Measurements from ENCODE around the gene ARMC9.

Gene ARMC9

DNA sequence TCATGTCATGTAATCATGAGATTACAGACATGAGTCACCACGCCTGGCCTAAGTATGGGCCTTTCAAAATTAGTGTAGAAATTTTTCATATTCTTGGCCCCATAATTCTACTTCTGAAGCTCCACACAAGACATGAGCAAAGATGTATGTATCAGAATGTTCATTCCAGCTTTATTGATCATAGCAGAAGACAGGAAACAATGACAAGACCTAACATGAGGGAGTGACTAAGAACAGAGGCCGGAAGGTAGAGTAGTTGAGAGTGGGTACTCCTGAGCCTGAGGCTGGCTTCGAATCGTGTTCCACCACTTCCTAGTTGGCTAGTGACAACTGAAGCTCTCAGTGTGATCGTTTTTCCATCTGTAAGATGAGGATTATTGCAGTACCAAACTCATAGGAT, 89.3 kb downstream of the ARMC9 start:
- DNase-seq (ENCODE audit: low spot score), result no peak

DNA sequence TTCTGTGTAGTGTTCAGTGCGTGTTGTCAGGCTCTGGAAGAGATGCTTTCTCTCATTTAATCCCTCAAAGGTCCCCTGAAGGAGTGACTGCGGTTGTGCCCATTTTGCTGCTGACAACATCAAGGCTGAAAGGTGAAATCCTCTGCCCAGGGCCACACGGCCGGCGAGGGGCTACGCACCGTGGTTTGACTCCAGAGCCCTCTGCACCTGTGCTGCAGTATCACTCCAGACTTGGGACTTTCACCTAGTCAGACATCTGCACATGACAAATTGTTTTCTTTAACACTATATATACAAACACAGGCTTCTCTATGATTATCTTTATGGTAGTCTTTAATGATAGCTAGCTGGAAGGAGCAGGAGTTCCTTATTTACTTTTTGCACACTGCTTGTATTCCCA, 90.2 kb downstream of the ARMC9 start:
- DNase-seq (ENCODE audit: low spot score), result no peak

DNA sequence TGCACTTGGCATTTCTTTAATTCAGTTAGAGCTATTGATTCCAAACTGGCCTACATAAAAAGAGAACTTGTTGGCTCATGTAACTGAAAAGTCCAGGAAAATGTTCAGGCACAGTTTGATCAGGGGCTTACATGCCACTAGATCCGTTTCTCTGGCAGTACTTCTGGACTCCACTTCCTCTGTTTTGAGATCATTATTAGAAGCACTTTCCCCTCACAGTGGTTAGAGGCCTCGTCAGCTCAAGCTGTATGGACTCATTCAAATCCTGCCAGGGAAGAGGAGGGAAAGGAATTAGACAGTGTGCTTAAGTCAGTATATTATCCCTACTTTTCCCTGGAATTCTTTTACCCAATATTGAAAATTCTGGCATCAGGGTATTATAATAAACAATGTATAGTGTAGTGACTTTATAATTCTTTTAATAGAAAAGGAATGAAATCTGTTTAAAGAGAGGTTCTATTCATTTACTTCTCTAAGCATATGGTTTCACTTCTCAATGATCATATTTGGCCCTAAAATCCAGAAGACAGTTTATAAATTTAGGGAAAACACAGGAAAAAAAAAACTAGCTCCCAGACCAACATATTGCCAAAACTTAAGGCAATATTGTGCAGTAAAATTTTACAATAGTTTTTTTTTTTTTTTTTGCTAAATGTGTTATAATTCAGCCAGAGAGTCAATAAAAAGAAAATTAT, 92.0 kb downstream of the ARMC9 start:
- DNase-seq (ENCODE audit: low spot score), result no peak

DNA sequence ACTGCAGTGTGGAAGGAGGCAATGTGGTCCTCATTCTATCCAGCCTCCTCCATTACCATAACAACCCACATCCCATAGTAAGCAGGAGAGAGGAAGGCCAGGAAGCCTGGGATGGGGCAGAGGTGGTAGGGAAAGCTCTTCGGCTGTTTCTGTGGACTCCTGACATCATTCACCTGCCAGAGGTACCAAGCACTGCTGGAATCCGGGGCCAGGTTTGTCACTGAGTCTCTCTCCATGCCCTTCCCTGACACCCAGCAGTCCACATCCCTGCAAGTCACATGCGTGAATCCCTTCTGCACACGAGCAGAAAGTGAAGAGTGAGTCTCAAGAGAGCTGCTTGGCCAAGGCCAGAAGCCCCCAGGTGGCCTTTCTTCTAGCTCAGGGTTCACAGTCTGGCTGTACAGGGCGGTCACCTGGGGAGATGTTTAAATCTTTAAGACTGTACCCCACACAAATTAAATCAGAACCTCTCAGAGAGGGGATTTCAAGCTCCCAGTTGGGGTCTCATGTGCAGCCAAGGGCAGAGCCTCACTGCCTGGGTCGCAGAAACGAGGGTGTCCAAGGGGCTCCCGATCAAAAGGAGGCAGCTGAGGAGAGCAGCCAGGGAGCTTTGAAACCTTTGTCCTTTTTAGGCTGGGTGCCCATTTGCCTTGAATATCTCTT, 94.2 kb downstream of the ARMC9 start:
- no peak for DNase-seq (ENCODE audit: low spot score)

DNA sequence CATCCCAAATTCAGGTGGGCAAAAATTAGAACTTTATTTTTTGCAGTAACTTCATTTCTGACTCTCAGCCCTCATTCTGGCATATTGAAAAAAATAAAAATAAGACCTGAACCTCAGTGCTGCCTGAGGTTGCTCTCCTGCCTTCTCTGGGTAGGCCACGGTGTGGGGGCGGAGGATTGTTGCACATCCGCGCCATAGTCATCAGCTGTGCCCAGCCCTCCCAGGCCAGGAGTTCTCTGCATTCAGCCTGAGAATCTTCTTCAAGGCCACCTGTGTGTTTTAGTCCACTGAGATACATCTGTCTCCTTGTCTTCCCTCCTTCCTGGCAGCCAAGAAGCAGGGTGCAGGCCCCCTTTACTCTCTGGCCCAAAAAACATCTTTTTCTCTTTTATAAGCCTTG, 94.7 kb downstream of the ARMC9 start:
- no peak for DNase-seq (ENCODE audit: low spot score)

DNA sequence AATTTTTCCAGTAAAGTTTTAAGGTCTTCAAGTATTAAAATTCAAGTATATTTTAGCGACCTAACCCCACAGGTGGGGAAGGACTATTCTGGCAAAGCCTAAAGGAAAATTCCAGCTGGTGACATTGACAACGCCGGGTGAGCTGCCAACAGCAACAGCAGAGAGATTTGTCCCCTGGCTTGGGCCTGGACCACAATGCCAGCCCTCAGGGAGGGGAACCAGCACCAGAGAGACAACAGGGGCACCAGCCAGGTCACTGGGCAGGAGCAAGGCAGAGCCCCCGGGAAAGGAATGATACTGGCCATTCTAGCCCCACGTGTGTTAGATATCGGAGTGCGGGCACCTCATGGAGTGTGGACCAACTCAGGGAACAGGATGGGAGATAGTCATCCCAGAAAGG, 95.7 kb downstream of the ARMC9 start:
- no peak for DNase-seq (ENCODE audit: low spot score)

DNA sequence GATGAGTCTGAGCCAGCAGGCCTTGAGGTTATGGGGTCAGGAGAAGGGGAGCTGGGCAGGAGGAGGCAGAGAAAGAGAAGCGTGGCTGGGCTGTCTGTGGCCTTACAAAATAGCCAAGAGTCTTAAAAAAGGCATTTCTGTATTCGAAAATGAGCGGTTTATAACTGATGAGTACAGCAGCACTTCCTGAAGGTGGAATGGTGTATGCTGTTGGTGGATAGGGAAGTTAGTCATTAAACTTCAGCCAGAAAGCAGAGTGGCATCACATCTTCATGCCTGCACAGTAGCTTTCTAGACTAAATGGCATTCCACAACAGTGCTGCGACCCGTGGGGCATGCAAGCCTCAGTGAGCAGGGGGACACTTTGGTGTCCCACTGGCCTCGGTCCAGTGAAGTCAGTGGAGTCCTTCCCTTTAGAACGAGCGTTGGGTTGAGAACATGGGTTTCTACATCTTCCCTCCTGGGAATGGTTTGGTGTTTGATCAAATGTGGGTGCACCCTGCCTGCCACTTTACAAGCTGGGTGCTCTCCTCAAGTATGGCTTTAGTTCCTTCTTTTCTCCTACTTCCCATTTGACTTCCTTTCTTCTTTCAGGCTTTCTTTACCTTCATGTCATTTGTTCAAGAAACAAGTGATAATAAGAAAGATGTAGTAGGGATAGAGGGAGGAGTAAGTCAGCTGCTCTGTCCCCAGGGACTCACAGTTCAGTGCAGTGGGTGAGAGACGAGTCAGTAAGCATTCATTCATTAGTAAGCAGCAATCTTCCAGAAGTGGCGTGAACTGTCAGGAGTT, 96.3 kb downstream of the ARMC9 start:
- no peak for DNase-seq (ENCODE audit: low spot score)

DNA sequence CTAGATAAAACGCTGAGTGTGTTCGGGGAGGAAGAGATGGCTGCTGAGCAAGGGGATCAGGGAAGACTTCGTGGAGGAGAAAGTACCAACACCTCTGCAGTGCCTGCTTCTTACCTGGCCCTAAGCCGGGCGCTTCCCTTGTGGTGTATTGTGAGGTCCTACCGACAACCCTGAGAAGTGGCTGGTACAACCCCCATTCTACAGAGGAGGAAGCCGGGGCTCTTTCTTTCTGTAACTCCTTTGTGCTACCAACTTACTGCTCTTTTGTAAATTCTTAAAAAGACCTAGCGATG, 96.9 kb downstream of the ARMC9 start:
- no peak for DNase-seq (ENCODE audit: low spot score)

DNA sequence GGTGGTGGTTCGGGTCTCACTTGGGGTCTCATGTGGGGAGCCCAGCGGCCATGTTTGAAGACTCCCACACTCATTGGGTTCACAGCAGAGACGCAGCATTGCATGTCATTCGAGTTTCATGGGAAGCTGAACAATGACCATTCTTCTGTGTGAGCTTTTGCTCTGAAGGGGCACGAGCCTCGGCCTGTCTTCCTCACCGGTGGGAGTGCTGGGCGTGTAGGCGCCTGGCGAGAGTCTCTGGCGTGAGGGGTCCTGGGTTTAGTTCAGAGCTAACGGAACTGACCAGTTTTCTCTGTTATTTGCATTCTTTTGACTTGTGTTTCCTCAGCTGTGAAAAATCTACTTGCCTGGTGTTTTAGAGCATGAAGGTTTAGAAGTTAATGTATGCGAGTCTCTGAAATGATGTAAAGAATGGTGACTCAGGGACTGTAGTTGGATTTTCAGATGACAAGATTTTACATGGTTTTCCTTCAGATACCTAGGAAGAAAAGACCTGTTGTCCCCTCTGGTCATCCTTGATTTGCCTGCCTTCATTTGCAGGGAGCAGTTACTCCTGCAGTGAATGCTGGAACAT, 98.1 kb downstream of the ARMC9 start:
- DNase-seq (ENCODE audit: low spot score), result no peak

DNA sequence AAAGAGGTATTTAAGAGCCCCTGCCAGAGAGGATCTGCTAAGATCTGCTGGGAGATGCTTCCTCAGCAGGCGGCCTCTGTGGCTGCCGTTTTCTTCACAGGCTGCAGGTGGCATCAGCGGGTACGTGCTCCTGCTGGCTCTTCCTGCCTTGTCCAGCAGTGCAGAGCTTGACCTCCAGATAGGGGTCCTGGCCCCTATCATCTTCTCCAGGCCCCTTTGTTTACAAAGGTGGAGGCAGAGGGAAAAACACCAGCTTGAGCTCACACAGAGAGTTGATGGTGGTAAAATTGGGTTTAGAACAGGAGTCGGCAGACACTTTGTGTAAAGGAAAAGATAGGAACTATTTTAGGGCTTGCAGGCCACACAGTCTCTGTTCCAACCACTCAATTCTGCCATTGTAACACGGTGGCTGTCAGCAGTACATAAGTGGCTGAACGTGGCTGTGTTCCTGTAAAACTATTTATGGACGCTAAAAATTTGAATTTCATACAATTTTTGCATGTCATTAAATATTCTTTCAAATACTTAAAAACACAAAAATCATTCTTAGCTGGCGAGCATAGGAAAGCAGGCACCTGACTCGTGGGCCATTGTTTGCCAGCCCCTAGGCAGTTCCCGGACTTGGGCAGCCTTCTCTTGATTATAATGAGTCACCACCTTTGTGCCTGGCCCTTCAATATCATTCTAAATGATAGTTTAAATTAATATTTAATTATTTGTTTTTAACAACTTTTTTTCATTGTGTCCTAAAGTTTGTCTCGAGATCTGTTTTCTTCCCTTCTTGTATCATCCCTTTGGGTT, 98.9 kb downstream of the ARMC9 start:
- peak; percentile 64 for DNase-seq (ENCODE audit: low spot score)

DNA sequence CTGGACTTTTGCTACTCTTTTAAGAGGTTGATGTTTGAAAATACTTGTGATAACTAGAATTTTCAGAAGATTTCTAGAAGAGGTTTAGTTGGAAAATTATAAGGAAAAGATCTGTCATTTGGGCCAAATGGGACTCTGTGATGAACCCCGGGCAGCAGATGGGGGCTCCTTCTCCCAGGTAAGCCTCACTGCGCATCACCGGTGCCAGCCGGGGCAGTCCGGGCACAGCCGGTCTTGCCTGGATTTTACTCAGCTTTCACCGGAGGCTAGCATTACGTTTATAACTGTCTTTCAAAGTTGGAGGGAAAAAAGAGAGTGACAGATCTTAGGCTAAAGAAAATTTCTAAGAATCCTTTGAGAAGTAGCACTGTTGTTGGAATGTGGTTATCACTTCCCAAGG, 99.7 kb downstream of the ARMC9 start:
- DNase-seq (ENCODE audit: low spot score), result no peak

DNA sequence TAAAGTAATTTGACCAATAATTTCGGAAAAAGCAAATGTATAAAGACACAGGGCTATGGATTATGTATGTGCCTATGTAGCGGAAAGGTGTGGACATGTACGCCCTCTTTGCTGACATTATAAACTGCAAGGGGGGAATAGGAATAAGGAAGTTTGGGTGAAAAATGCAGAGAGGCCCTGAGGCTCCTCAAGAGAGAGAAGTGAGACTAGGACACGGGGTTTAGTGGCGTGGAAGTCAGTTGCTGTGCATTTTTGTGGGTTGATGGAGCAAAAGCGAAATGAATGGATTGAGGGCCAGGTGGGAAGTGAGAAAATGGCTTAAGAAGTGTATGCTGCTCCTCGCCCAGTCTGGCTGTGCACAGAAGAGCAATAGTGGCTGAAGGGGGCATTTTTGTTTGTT, 100.8 kb downstream of the ARMC9 start:
- DNase-seq (ENCODE audit: low spot score), result no peak

DNA sequence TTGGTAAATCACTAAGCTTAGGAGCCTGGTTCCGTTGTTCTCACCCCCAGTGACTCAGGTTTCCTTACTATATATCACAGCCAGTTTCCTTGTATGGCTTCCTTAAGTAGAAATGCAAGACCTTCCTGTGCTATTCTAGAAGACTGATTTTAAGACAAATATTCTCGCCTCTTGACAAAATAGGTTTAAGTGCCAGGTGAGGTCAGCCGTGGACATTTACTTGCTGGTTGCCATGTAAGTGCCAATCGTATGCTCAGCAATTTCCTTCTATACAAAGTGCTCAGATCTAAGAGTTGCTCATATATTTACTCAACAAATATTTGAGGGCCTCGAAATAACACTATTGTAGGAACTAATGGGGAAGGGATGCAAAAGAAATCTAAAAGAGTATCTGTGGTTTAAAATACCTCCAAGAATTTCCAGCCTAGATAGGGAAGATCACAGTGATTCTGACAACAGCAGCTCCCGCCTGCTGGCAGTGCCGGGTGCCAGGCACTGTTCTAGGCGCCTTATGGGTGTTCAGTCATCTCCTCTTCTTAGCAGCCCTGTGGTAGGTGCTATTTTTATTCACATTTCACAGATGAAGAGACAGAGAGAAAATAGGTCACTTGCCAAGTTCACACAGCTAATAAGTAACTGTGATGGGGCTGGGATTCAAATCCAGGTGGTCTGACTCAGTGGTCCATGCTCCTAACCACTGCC, 101.7 kb downstream of the ARMC9 start:
- DNase-seq (ENCODE audit: low spot score), result no peak

DNA sequence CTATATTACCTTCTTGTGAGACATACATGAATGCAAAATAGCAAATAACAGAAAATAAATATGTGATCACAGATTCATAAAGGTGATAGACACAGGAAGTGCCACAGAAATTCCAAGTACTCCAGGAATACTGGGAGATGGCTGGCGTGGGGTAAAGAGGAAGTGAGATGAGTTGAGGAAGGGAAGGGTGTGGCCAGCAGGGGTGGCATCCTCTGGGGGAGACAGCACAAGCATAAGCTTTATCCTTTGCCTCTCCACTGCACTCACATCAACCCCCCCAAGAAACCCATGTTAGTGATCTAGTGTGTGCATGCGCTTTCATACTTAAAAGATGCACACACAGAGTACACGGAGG, 102.3 kb downstream of the ARMC9 start:
- no peak for DNase-seq (ENCODE audit: low spot score)

DNA sequence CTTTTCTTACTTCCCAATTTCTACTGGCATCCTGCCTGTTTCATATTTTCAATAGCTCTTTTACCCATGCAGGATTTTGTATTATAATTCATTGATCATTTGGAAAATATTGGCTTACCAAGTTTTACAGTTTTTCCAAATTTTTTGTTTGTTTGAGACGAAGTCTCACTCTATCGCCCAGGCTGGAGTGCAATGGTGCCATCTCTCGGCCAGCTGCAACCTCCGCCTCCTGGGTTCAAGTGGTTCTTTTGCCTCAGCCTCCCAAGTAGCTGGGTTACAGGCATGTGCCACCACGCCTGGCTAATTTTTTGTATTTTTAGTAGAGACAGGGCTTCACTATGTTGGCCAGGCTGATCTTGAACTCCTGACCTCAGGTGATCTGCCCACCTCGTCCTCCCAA, 105.8 kb downstream of the ARMC9 start:
- peak; percentile 25 for DNase-seq (ENCODE audit: low spot score)

DNA sequence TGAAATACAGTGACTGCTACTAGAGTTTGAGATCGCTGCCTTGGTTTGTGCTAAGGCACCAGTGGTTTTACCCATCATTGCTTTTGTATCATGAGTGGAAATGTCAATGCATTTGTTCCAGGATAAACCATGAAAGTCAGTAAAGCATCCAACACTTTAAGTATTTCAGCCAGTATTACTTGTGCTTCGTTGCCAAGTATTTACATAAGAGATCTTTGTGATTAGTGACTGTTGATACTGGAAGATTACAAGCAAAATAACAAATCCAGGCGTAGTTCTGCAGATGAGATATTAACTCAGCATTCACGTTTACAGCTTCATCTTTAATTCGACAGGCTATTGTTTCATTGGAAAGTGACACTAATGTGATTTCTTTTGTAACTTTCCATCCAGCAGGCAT, 106.8 kb downstream of the ARMC9 start:
- no peak for DNase-seq (ENCODE audit: low spot score)

DNA sequence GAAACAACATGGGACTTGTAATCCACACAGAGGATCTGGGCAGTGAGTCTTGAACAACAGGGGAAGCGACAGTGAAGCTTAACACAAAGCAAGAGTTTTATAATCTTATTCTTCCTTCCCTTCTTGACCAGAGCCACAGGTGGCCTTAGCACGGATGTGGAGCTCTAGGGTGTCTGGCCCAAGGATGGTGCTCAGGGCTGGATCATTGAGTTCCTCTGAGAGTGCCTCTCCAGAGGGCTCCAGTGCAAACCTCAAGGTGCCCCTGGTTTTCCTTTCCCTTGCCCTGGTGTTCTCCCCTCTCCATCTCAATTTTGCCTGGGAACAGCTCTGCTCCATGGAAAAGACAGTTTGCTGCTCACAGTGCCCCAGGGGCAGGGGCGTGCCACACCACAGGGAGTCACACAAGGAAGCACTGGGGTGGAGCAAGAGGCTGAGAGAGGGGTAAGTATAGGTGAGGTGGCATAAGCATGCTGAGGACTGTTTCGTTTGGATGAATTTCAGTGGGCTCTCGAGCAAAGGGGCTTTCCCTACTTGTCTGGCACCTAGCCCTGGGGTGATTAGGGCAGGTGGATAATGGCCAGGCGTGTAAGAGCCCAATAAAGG, 108.5 kb downstream of the ARMC9 start:
- DNase-seq (ENCODE audit: low spot score), result no peak

DNA sequence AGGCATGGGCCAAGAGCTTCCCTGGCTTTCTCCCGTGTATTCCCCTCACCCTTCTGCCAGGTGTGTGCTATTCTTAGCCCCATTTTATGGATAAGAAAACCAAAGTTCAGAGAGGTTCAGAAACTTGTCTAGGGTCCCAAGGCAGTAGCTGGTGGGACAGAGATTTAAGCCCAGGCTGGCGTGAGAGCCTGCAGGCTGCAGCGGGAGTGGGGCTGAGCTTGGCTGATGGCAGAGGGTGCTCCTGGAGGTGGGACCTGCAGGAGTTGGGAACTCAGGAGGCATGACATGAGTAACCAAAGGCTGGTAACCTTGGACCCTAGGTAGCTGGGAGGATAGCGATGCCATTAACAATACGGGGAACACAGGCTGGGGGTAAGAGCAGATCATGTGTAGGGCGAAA, 109.8 kb downstream of the ARMC9 start:
- no peak for DNase-seq (ENCODE audit: low spot score)

DNA sequence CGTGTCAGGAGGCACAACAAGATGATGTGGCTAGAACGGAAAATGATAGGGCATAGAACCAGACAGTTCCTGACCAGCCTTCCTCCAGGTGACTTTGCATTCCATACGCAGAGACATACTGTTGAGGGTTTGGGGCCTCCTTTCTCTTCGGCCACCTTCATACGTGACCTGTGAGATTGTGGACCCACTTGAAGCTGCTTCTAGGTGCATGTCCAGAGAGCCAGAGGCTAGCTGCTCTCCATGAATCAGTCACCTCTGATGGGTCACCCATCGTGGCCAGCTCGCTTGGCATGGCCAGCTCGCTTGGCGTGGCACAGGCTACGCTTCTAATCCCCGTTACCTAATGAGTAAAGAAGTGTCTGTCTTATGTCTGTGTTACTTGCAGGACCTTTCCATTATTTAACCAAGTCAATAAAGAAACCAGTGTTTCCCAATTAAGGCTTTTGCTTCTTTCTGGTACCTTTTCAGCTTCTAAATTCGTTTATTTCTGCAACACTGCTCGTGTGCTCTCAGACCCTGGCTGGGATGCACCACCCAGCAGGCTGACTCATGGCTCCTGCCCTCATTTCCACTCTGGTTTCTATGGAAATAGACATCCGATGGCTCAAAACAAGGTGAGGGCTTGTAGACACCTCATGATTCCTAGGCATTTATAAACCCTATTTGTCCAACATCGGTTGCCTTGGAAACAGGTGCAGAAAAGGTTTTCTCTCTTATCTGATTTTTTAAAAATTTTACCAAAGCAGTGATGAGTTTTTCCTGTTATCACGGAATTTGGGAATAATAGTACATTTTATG, 110.4 kb downstream of the ARMC9 start:
- DNase-seq (ENCODE audit: low spot score), result no peak

DNA sequence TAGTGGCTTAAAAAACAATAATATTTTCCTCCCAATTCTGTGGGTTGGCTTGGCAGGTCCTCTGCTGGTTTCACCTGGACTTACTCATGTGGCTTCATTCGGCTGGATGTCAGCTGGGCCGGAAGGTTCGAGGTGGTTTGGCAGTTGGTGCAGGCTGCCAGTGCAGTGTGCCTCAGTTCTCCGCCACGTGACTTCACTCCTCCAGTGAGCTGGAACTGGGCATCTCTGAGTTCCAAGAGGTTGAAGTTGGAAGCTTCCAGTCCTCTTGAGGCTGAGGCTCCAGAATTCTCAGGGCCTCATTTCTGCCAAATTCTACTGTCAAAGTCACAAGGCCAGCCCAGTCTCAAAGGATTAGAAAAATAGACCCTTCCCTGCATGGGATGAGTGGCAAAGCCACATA, 113.6 kb downstream of the ARMC9 start:
- DNase-seq (ENCODE audit: low spot score), result no peak

DNA sequence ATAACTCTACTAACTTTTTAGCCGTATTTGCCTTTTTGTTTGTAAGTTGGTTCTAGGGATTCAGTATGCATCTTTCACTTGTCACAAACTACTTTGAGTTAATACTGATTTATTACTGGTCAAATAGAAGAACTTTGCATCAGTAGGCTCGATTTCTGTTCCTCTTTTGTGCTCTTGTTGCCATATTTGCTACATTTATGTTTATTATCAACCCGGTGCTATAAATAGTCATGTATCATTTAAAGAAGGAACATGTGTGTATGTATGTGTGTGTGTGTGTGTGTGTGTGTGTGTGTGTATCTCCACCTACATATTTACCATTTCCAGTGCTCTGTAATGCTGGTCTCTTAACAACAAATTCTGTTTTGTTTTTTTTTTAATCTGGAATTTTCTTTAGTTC, 117.5 kb downstream of the ARMC9 start:
- no peak for DNase-seq (ENCODE audit: low spot score)

Measured in hematopoietic multipotent progenitor cell treated with erythropoietin and hydrocortisone succinate and interleukin-3 and kit ligand, for 15 days (in vitro differentiated cells).